ENCODE data around the gene ZNF747.

- TF ChIP-seq CTCF (conservative IDR thresholded peaks at IDR 0.05), result no peak
- no peak for TF ChIP-seq EZH2 (IDR thresholded peaks at IDR 0.05; ENCODE audit: low read depth)
Observed at GRCh38 chr16:30581457-30581856, 46.8 kb upstream of the ZNF747 start.

All from PC-9 (cell line).